Adrenal gland (tissue), 19 donors: ENCODE measurements around the gene ACSM3. TPM values are rescaled to one million over a fixed set of nuclear protein-coding genes. Genes with fewer than 3 reads are reported as not detected.
"Not testable (repeated sequence)": the region's sequence is repeated elsewhere in the genome, so short reads cannot be mapped to it uniquely, and the experiment has no call there.

ENCODE experiments used
- DNase-seq, 7 donors: peaks; one replicate each; pipeline ENCODE4 v3.0.0-alpha.2; 2019 to 2020
- H3K27ac ChIP-seq, 5 donors: fragments of 200-600 bp; sonication (generic) in 4 of 5; 1 replicate in 3 of 5; 2 replicates in 2 of 5; pipeline versions ENCODE4 v1.5.1 to v1.8.0; 2016 to 2020; ENCODE audit warnings: mild to moderate bottlenecking in 1 of 5
- H3K27me3 ChIP-seq: fragments of 200-600 bp; 2 replicates; pipeline ENCODE4 v1.8.0; 2021
- H3K36me3 ChIP-seq, 2 donors: fragments of 200-600 bp; replicated peaks in 1 of 2; 1 replicate in 1 of 2; 2 replicates in 1 of 2; pipeline versions ENCODE4 v1.5.1 to v1.8.0; 2018 to 2022
- H3K4me1 ChIP-seq, 2 donors: fragments of 200-600 bp; replicated peaks in 1 of 2; 1 replicate in 1 of 2; 2 replicates in 1 of 2; pipeline versions ENCODE4 v1.5.1 to v1.8.0; 2018 to 2021
- H3K4me3 ChIP-seq, 4 donors: fragments of 200-600 bp; sonication (generic) in 3 of 4; one replicate each; pipeline ENCODE4 v1.5.1; 2016 to 2018
- H3K9me3 ChIP-seq, 3 donors: fragments of 200-600 bp; sonication (generic) in 1 of 3; replicated peaks in 1 of 3; 1 replicate in 2 of 3; 2 replicates in 1 of 3; pipeline versions ENCODE4 v1.5.1 to v1.8.0; 2016 to 2021
- CTCF ChIP-seq, 6 experiments: fragments of 450-650 bp in 4 of 6; fragments of 200-600 bp in 2 of 6; sonication (generic) in 1 of 6; IDR thresholded peaks; 1 replicate in 5 of 6; 2 replicates in 1 of 6; pipeline versions ENCODE4 v1.5.1 to v1.8.0; 2016 to 2021; ENCODE audit warnings: antibody characterized with exemption in 6 of 6, mild to moderate bottlenecking in 2 of 6, moderate library complexity in 1 of 6
- POLR2A ChIP-seq, 2 donors: fragments of 450-650 bp; IDR thresholded peaks; one replicate each; pipeline ENCODE4 v1.6.1; 2017; ENCODE audit warnings: antibody characterized with exemption in 2 of 2, mild to moderate bottlenecking in 2 of 2, moderate library complexity in 1 of 2
- WGBS, 4 donors: extraction: QIAGEN DNeasy Blood & Tissue Kit in 2 of 4; methylation state at CpG; one replicate each; pipeline versions ENCODE4 v1.1.5 to v1.1.7; 2013 to 2017; 5-methylcytosine and 5-hydroxymethylcytosine counted together
- intact Hi-C, 2 donors: fragments of 100-400 bp; cut with DNase I; formaldehyde crosslinking; loops; one replicate each; pipeline versions ENCODE4 v1.14.1 to v1.15.0; 2022 to 2023
- long read RNA-seq, 10 donors: library from polyadenylated mRNA in 3 of 10; unstranded in 2 of 10; stranded (forward) in 1 of 10; transcript quantifications; one replicate each; pipeline ENCODE4 v2.0.0 and lab custom pipeline, GENCODE V29; 2021 to 2026
- polyA plus RNA-seq, 3 donors: library from polyadenylated mRNA; stranded (reverse); fragments of 200-250 nt in 2 of 3; fragments of 350-450 nt in 1 of 3; fragmentation: Illumina TruSeq in 1 of 3; extraction: RNeasy Lipid Tissue Mini Kit (QIAGEN cat#74804) in 1 of 3; gene quantifications; one replicate each; pipeline ENCODE4 v1.2.3, GENCODE V29; 2013 to 2014
- total RNA-seq, 9 donors: library from RNA; depleted of rRNA in 4 of 9; stranded (reverse); fragments of >200 nt in 4 of 9; fragments of 120-200 nt in 1 of 9; fragmentation: NEBNext Ultra II Directional in 1 of 9; extraction: Animal tissue kit (Norgen Biotek cat#: 25700) in 1 of 9; gene quantifications; one replicate each; pipeline versions ENCODE4 v1.1.0 to v1.2.4, GENCODE V29; 2013 to 2023
- donor health status: healthy with polysubstance abuse.
- donor health status: Bipolar disorder and iron deficiency.
- donor health status: DM: yes; HTN: yes; CAD: no.
- donor health status: DM: no; HTN: no; CAD: no.
- donor health status: DM: no; HTN: no; CAD: no.
- donor health status: DM: yes; HTN: yes; CAD: no.

The ACSM3 gene
- total RNA-seq (10 to 100 TPM in 5 of 9 donors, 1 to 10 TPM in 4; 4.7 to 99.4 (median 11.3) TPM), polyA plus RNA-seq (10 to 100 TPM; 14.5 to 27.9 (median 18.1) TPM)
- long read RNA-seq, donor 1, transcript ACSM3-215 (2 exons, 3,311 nt) = major isoform, 28 of 42 reads
- long read RNA-seq, donor 1, partial matches to known transcripts = 7 of 42 reads
- long read RNA-seq, donor 1, other reads (novel, unspliced or antisense) = 6 of 42 reads
- long read RNA-seq, donor 2, transcript ACSM3-215 (2 exons, 3,311 nt) = major isoform, 43 of 102 reads
- long read RNA-seq, donor 2, transcript ACSM3-210 (2 exons, 520 nt) = minor isoform, 9 of 102 reads
- long read RNA-seq, donor 2, partial matches to known transcripts = 35 of 102 reads
- long read RNA-seq, donor 2, other reads (novel, unspliced or antisense) = 14 of 102 reads
- long read RNA-seq, donor 3, transcript ACSM3-215 (2 exons, 3,311 nt) = major isoform, 27 of 58 reads
- long read RNA-seq, donor 3, partial matches to known transcripts = 23 of 58 reads
- long read RNA-seq, donor 3, other reads (novel, unspliced or antisense) = 7 of 58 reads
- long read RNA-seq, donor 4, partial matches to known transcripts = 0 of 11 reads
- long read RNA-seq, donor 4, other reads (novel, unspliced or antisense) = 11 of 11 reads
- long read RNA-seq, donor 5, transcript ACSM3-201 (14 exons, 2,845 nt) = major isoform, 5 of 28 reads
- long read RNA-seq, donor 5, partial matches to known transcripts = 0 of 28 reads
- long read RNA-seq, donor 5, other reads (novel, unspliced or antisense) = 19 of 28 reads
- long read RNA-seq, donor 6, partial matches to known transcripts = 0 of 9 reads
- long read RNA-seq, donor 6, other reads (novel, unspliced or antisense) = 6 of 9 reads
- long read RNA-seq, donor 7, transcript ACSM3-215 (2 exons, 3,311 nt) = major isoform, 6 of 29 reads
- long read RNA-seq, donor 7, partial matches to known transcripts = 18 of 29 reads
- long read RNA-seq, donor 7, other reads (novel, unspliced or antisense) = 5 of 29 reads
- long read RNA-seq, donor 8, transcript ACSM3-215 (2 exons, 3,311 nt) = major isoform, 21 of 51 reads
- long read RNA-seq, donor 8, partial matches to known transcripts = 24 of 51 reads
- long read RNA-seq, donor 8, other reads (novel, unspliced or antisense) = 6 of 51 reads
- long read RNA-seq, donor 9, transcript ACSM3-215 (2 exons, 3,311 nt) = major isoform, 22 of 42 reads
- long read RNA-seq, donor 9, partial matches to known transcripts = 11 of 42 reads
- long read RNA-seq, donor 9, other reads (novel, unspliced or antisense) = 7 of 42 reads
- long read RNA-seq, donor 10, partial matches to known transcripts = 0 of 3 reads
- long read RNA-seq, donor 10, other reads (novel, unspliced or antisense) = 0 of 3 reads

GRCh38 chr16:20763461-20764232, at the start of gene ACSM3:
TSS of gene ACSM3 (plus strand) at chr16:20764014. CDS start at chr16:20770035, 6,021 bp downstream.
- H3K9me3 ChIP-seq = no peaks in the 10 kb centered on the region
- no peaks in the 10 kb centered on the region for H3K36me3 ChIP-seq
- intact Hi-C loops = no loop called here
- WGBS, 4 donors = 10 to 26% (median 16%) methylated on average over 10 of the region's 10 CpGs
- H3K4me3 ChIP-seq = peak within 1 kb of the TSS in 3 of 4 donors; percentile 13 to 49 (median 37)
- H3K27me3 ChIP-seq = no peaks in the 10 kb centered on the region
- no peaks in the 10 kb centered on the region for H3K4me1 ChIP-seq
- H3K27ac ChIP-seq = peak within 1 kb of the TSS in 4 of 5 donors; percentile 12 to 64 (median 47)
- DNase-seq = peak; percentile 48 to 72 (median 63)
- TF ChIP-seq POLR2A (IDR thresholded peaks at IDR 0.05) = no peak
- TF ChIP-seq CTCF (IDR thresholded peaks at IDR 0.05) = no peak

- H3K27ac ChIP-seq, H3K4me1 ChIP-seq, H3K9me3 ChIP-seq, H3K27me3 ChIP-seq, DNase-seq, H3K36me3 ChIP-seq, H3K4me3 ChIP-seq, intact Hi-C loops: not testable (repeated sequence)
Measured at GRCh38 chr16:20717718-20718117, 46.1 kb upstream of the ACSM3 start.

GRCh38 chr16:20720251-20720650, 43.6 kb upstream of the ACSM3 start:
- Histone ChIP-seq H3K9me3 (no peaks in the 10 kb centered on the region), H3K36me3 (no peaks in the 10 kb centered on the region), H3K27me3 (no peaks in the 10 kb centered on the region), H3K4me1 (no peaks in the 10 kb centered on the region), H3K27ac (no peak overlapping the region), H3K4me3 (no peak overlapping the region)
- DNase-seq = no peak
- TF ChIP-seq POLR2A (IDR thresholded peaks at IDR 0.05) (no peak), CTCF (IDR thresholded peaks at IDR 0.05) (no peak)
- WGBS, 4 donors = 92 to 98% (median 96%) methylated on average over 4 of the region's 4 CpGs
- intact Hi-C loops = no loop called here

GRCh38 chr16:20726661-20727060, 37.2 kb upstream of the ACSM3 start:
- Histone ChIP-seq H3K27me3 (no peaks in the 10 kb centered on the region), H3K9me3 (no peaks in the 10 kb centered on the region), H3K27ac (no peak overlapping the region), H3K4me3 (no peak overlapping the region), H3K4me1 (no peaks in the 10 kb centered on the region), H3K36me3 (no peaks in the 10 kb centered on the region)
- TF ChIP-seq POLR2A (IDR thresholded peaks at IDR 0.05) (no peak), CTCF (IDR thresholded peaks at IDR 0.05) (no peak)
- no peak for DNase-seq
- intact Hi-C loops = no loop called here
